Uterus (tissue), 2 donors: Measurements from ENCODE around the gene NPS.

Source experiments
- POLR2A ChIP-seq, 2 donors: fragments of 450-650 bp; IDR thresholded peaks; one replicate each; pipeline ENCODE4 v1.6.1; 2016; ENCODE audit warnings: antibody characterized with exemption in 2 of 2, mild to moderate bottlenecking in 1 of 2, moderate library complexity in 1 of 2
- TF ChIP-seq, protein P1 (sequence below), 4 experiments: fragments of 200-600 bp in 2 of 4; fragments of 450-650 bp in 2 of 4; sonication (generic) in 2 of 4; IDR thresholded peaks; one replicate each; pipeline ENCODE4 v1.5.1; 2016 to 2019; ENCODE audit warnings: antibody characterized with exemption in 4 of 4, mild to moderate bottlenecking in 2 of 4, moderate library complexity in 1 of 4

DNA sequence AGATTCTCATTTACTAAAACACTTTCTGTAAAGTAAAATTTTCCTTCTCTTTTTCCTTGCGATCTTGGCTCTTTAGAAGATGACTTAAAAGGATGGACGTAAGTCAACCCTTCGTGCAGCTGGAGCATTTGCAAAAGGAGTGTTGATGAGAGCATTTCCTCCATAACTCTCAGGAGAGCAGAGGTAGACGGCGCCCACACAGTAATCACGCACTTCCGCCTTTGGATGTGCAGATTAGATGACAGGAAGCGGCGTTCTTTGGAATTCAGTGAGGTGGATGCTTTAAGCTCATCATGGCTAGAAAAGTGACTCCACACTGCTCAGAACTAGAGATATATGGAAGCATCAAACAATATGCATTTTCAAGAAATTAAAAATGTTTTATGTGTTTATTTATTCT lies 43.0 kb upstream of the NPS start:
- TF ChIP-seq, protein P1, sequence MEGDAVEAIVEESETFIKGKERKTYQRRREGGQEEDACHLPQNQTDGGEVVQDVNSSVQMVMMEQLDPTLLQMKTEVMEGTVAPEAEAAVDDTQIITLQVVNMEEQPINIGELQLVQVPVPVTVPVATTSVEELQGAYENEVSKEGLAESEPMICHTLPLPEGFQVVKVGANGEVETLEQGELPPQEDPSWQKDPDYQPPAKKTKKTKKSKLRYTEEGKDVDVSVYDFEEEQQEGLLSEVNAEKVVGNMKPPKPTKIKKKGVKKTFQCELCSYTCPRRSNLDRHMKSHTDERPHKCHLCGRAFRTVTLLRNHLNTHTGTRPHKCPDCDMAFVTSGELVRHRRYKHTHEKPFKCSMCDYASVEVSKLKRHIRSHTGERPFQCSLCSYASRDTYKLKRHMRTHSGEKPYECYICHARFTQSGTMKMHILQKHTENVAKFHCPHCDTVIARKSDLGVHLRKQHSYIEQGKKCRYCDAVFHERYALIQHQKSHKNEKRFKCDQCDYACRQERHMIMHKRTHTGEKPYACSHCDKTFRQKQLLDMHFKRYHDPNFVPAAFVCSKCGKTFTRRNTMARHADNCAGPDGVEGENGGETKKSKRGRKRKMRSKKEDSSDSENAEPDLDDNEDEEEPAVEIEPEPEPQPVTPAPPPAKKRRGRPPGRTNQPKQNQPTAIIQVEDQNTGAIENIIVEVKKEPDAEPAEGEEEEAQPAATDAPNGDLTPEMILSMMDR (IDR thresholded peaks at IDR 0.05) = no peak
- no peak for TF ChIP-seq POLR2A (IDR thresholded peaks at IDR 0.05)
